SH-SY5Y (cell line): ENCODE measurements around the gene MCF2L.

Source experiments
- GATA2 ChIP-seq: IDR thresholded peaks from 2 replicates; pipeline ENCODE4 v1.6.1; 2011; ENCODE audit warnings: mild to moderate bottlenecking, low read depth, low read length
- GATA3 ChIP-seq: IDR thresholded peaks from 2 replicates; pipeline ENCODE4 v1.6.1; 2011; ENCODE audit warnings: low read depth, mild to moderate bottlenecking, low read length, moderate library complexity

- TF ChIP-seq GATA3 (no peak), GATA2 (no peak)
Measured at GRCh38 chr13:112974125-112974524, 5.1 kb downstream of the MCF2L start.
